Mucosa of descending colon (tissue), 3 donors: ENCODE data around the gene MAGEE1. TPM values are rescaled to one million over a fixed set of nuclear protein-coding genes. Genes with fewer than 3 reads are reported as not detected.

ENCODE experiments used
- ATAC-seq: fragments of 200-7000 bp; cut with Tn5 transposase; one replicate; pipeline ENCODE4 v1.9.1; 2020; ENCODE audit warnings: mild to moderate bottlenecking, moderate library complexity
- DNase-seq, 3 donors: peaks; one replicate each; pipeline ENCODE4 v3.0.0-alpha.2; 2020
- H3K36me3 ChIP-seq: fragments of 200-600 bp; one replicate; pipeline ENCODE4 v1.8.0; 2021; ENCODE audit warnings: low read depth, mild to moderate bottlenecking
- H3K4me1 ChIP-seq: fragments of 200-600 bp; one replicate; pipeline ENCODE4 v1.8.0; 2021; ENCODE audit warnings: low read depth, mild to moderate bottlenecking
- H3K4me3 ChIP-seq: fragments of 200-600 bp; one replicate; pipeline ENCODE4 v1.8.0; 2021; ENCODE audit warnings: mild to moderate bottlenecking
- H3K9me3 ChIP-seq: fragments of 200-600 bp; one replicate; pipeline ENCODE4 v1.8.0; 2021; ENCODE audit warnings: mild to moderate bottlenecking
- CTCF ChIP-seq: fragments of 200-600 bp; IDR thresholded peaks from one replicate; pipeline ENCODE4 v1.8.0; 2022; ENCODE audit warnings: antibody characterized with exemption, mild to moderate bottlenecking
- intact Hi-C, 2 donors: fragments of 100-400 bp; cut with DNase I in 1 of 2; cut with micrococcal nuclease in 1 of 2; formaldehyde crosslinking; loops; one replicate each; pipeline versions ENCODE4 v1.11.0 to v1.11.1; 2022; cut with DNase I, micrococcal nuclease
- total RNA-seq, 3 donors: library from RNA; stranded (reverse); fragmentation: NEBNext Ultra II Directional in 2 of 3; extraction: Animal tissue kit (Norgen Biotek cat#: 25700) in 2 of 3; gene quantifications; one replicate each; pipeline versions ENCODE4 v1.2.1 to v1.2.4, GENCODE V29; 2021 to 2023
- donor health status: DM: no; HTN: no; CAD: no; lungs with moderate emphysema.
- donor health status: DM: no; HTN: no; CAD: no.
- donor health status: DM: no; HTN: yes; CAD: no.

MAGEE1 gene
- total RNA-seq, 3 donors from 2014 or later: 0.32 to 3.9 (median 0.77) TPM

- TF ChIP-seq CTCF: no peak
- DNase-seq (peak in 2 of 3 donors; percentile 2 to 8), ATAC-seq (peak; percentile 54)
- Histone ChIP-seq H3K9me3 (no peaks in the 10 kb centered on the region), H3K36me3 (no peaks in the 10 kb centered on the region), H3K4me3 (no peak overlapping the region), H3K4me1 (no peaks in the 10 kb centered on the region)
- intact Hi-C loops: no loop called here
Measured at GRCh38 chrX:76454456-76454927, 27.0 kb downstream of the MAGEE1 start.

- Histone ChIP-seq H3K36me3 (no peaks in the 10 kb centered on the region), H3K4me3 (no peak overlapping the region), H3K9me3 (no peaks in the 10 kb centered on the region), H3K4me1 (no peaks in the 10 kb centered on the region)
- intact Hi-C loops: no loop called here
- no peak for TF ChIP-seq CTCF
- no peak for ATAC-seq
- DNase-seq: no peak
Measured at GRCh38 chrX:76477353-76477752, 49.8 kb downstream of the MAGEE1 start.
